Right atrium auricular region (tissue), 2 donors: ENCODE data around the gene PRIMA1. TPM values are rescaled to one million over a fixed set of nuclear protein-coding genes. Genes with fewer than 3 reads are reported as not detected.

Source experiments
- DNase-seq: peaks from one replicate; pipeline ENCODE4 v3.0.0-alpha.2; 2019; ENCODE audit warnings: low spot score
- H3K27ac ChIP-seq, 2 donors: fragments of 200-600 bp; sonication (generic); 1 replicate in 1 of 2; 2 replicates in 1 of 2; pipeline ENCODE4 v1.5.1; 2016 to 2019
- H3K27me3 ChIP-seq, 2 donors: fragments of 200-600 bp; sonication (generic); one replicate each; pipeline versions ENCODE4 v1.5.1 to v1.6.0; 2017 to 2019
- H3K36me3 ChIP-seq: fragments of 200-600 bp; sonication (generic); one replicate; pipeline ENCODE4 v1.5.1; 2016
- H3K4me1 ChIP-seq, 2 donors: fragments of 200-600 bp; sonication (generic); one replicate each; pipeline versions ENCODE4 v1.5.1 to v1.6.0; 2017 to 2019
- H3K4me3 ChIP-seq, 2 donors: fragments of 200-600 bp; sonication (generic); 1 replicate in 1 of 2; 2 replicates in 1 of 2; pipeline ENCODE4 v1.5.1; 2017 to 2019; ENCODE audit warnings: mild to moderate bottlenecking in 1 of 2, moderate library complexity in 1 of 2
- H3K9me3 ChIP-seq, 2 donors: fragments of 200-600 bp; sonication (generic); one replicate each; pipeline ENCODE4 v1.5.1; 2019
- CTCF ChIP-seq, 2 donors: fragments of 200-600 bp; sonication (generic); IDR thresholded peaks; one replicate each; pipeline ENCODE4 v1.5.1; 2019; ENCODE audit warnings: antibody characterized with exemption in 2 of 2
- total RNA-seq, 2 donors: library from RNA; depleted of rRNA; stranded (reverse); fragments of >200 nt; gene quantifications; one replicate each; pipeline ENCODE4 v1.1.0, GENCODE V29; 2016

The PRIMA1 gene
- total RNA-seq, 2 donors from 2014 or later = 2.2 to 4.1 TPM

- Histone ChIP-seq H3K27me3 (no peaks in the 10 kb centered on the region), H3K9me3 (no peaks in the 10 kb centered on the region), H3K4me1 (no peaks in the 10 kb centered on the region), H3K27ac (no peak overlapping the region), H3K36me3 (no peaks in the 10 kb centered on the region), H3K4me3 (no peak overlapping the region)
- no peak for DNase-seq
- TF ChIP-seq CTCF (IDR thresholded peaks at IDR 0.05) = no peak
These were observed 102.0 kb downstream of the PRIMA1 start for GRCh38 chr14:93686268-93686667.

- Histone ChIP-seq H3K4me1 (no peaks in the 10 kb centered on the region), H3K27ac (no peak overlapping the region), H3K9me3 (no peaks in the 10 kb centered on the region), H3K4me3 (no peak overlapping the region), H3K36me3 (no peaks in the 10 kb centered on the region), H3K27me3 (no peaks in the 10 kb centered on the region)
- DNase-seq = no peak
- TF ChIP-seq CTCF (IDR thresholded peaks at IDR 0.05) = no peak
These were observed 103.0 kb downstream of the PRIMA1 start for GRCh38 chr14:93685121-93685895.

GRCh38 chr14:93683226-93683625 lies 105.1 kb downstream of the PRIMA1 start:
- no peak for DNase-seq
- Histone ChIP-seq H3K4me3 (no peak overlapping the region), H3K9me3 (no peaks in the 10 kb centered on the region), H3K27me3 (no peaks in the 10 kb centered on the region), H3K36me3 (no peaks in the 10 kb centered on the region), H3K4me1 (no peaks in the 10 kb centered on the region), H3K27ac (no peak overlapping the region)
- TF ChIP-seq CTCF (IDR thresholded peaks at IDR 0.05) = no peak

- Histone ChIP-seq H3K4me1 (no peaks in the 10 kb centered on the region), H3K36me3 (no peaks in the 10 kb centered on the region), H3K9me3 (no peaks in the 10 kb centered on the region), H3K4me3 (no peak overlapping the region), H3K27me3 (no peaks in the 10 kb centered on the region), H3K27ac (no peak overlapping the region)
- no peak for DNase-seq
- no peak for TF ChIP-seq CTCF (IDR thresholded peaks at IDR 0.05)
These were observed 105.8 kb downstream of the PRIMA1 start for GRCh38 chr14:93682459-93682858.

- Histone ChIP-seq H3K27ac (no peak overlapping the region), H3K27me3 (no peaks in the 10 kb centered on the region), H3K9me3 (no peaks in the 10 kb centered on the region), H3K4me1 (no peaks in the 10 kb centered on the region), H3K4me3 (no peak overlapping the region), H3K36me3 (no peaks in the 10 kb centered on the region)
- no peak for TF ChIP-seq CTCF (IDR thresholded peaks at IDR 0.05)
- DNase-seq = no peak
These were observed 111.8 kb downstream of the PRIMA1 start for GRCh38 chr14:93676416-93676958.
